HG02884 (cell line): ENCODE measurements around the gene ATAD3C.

ENCODE experiments used
- ATAC-seq: cut with Tn5 transposase; IDR thresholded peaks from one replicate; pipeline ENCODE4 v1.9.1; 2021; ENCODE audit warnings: mild to moderate bottlenecking, moderate library complexity; ENCODE audit not compliant: unreplicated experiment

The ATAD3C gene

GRCh38 chr1:1430114-1430982, 19.1 kb upstream of the ATAD3C start:
- no peak for ATAC-seq

- ATAC-seq: no peak
Measured at GRCh38 chr1:1430992-1431844, 18.3 kb upstream of the ATAD3C start.

DNA sequence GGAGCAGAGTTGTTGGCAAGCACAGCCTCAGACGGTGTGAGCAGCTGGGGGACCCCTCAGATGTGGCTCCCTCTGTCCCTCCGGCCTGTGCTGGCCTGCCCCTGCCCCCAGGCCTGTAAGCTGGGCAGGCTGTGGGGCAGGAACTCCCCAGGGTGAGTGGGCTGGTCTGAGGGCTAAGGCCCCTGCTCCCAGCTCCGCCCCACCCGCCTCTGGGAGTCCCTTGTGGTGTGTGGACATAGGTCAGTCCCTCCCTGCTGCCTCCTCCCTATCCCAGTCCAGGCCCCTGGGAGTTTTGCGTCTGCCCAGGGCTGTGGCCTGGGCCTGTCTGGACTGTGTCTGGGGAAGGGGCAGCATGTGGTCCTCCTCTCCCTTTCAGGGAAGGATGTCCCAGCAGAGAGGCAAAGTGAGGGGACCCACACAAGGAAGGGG, 17.6 kb upstream of the ATAD3C start:
- ATAC-seq: no peak

DNA sequence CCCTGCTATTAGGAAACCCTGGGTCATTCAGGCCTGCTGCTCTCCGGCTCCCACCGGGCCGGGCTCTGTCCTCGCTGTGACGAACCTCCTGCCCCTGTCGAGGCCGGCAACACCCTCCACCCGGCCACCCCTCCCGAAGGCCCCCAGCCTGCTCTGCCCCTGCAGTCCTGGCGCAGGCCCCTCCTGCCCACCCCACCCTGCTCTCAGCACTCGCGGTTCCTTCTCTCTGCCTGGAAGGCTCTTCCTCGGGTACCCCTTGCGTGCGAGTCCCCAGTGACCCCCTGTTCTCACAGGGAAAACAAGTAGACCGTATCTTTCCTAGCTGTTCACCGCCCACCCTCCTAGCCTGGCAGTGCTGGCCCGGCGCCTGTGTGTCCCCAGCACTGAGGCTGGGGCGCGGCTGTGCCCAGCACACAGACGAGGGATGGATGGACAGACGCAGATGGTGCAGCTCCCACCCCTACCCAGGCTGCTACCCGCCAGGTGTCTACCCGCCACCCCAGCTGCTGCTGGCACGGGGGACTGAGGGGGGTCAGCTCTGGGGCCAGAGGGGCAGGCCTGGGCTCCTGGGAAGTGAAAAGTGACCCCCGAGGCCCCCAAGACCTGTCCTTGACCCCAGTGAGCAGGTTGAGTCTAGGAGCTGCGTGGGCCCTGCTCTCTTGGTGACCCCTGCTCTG, 17.1 kb upstream of the ATAD3C start:
- ATAC-seq: no peak

- no peak for ATAC-seq
Measured at GRCh38 chr1:1432951-1433803, 16.3 kb upstream of the ATAD3C start.

- ATAC-seq: no peak
Measured at GRCh38 chr1:1433804-1434130, 15.7 kb upstream of the ATAD3C start.

- no peak for ATAC-seq
Measured at GRCh38 chr1:1434131-1434823, 15.2 kb upstream of the ATAD3C start.

DNA sequence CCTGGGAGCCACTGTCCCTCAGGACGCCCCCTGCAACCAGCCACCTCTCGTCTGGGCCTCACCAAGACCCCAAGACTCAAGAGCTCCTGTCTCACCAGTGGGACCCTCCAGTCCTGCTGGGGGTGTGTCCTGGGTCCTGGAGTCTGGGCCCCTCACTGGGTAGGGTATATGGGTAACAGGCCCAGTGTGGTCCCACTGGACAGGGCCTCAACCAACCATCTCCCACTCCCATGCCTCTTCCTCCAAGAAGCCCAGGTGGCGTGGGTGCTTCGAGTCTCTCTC, 14.7 kb upstream of the ATAD3C start:
- no peak for ATAC-seq

DNA sequence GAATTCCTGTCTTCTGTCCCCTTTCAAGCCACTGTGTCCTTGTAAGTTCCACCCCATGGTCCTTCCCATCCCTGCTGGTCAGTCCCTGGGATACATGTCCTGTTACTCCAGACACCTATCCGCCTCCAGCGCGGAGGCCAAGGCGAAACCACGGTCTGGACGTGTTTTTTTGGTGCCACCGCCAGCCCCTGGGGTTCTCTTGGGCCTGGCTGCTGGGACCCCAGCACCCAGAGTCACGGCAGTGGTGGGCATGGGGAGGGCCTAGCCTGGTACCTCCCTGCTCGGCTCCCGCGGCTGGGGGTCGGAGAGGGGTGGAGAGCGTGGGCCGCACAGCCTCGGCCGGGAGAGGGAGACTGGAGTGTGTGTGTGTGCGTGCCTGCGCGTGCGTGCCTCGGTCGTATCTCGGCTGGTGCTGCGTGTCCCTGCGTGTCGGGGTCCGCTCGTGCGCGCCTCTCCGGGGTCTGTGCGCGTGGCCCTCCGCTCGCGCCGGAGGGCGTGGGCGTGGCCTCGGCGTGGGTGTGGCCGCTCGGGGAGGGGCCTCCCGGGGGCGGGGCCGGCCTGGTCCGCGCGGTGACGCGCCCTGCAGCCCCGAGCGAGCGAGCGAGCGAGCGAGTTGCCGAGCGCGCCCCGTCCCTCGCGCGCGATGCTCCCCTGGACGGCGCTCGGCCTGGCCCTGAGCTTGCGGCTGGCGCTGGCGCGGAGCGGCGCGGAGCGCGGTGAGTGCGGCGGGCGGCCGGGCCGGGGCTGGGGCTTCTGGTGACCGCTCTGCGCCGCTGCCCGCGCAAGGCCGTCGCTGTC, 14.2 kb upstream of the ATAD3C start, which contains the start of gene VWA1:
Gene VWA1 (plus strand): TSS at position 585 of the 798 bp plus-strand sequence. CDS start 59 bp downstream, at position 644.
- no peak for ATAC-seq

- no peak for ATAC-seq
Measured at GRCh38 chr1:1435911-1436629, 13.4 kb upstream of the ATAD3C start.

- no peak for ATAC-seq
Measured at GRCh38 chr1:1436630-1437032, 12.9 kb upstream of the ATAD3C start.

- ATAC-seq: no peak
Measured at GRCh38 chr1:1437033-1437903, 12.2 kb upstream of the ATAD3C start.

DNA sequence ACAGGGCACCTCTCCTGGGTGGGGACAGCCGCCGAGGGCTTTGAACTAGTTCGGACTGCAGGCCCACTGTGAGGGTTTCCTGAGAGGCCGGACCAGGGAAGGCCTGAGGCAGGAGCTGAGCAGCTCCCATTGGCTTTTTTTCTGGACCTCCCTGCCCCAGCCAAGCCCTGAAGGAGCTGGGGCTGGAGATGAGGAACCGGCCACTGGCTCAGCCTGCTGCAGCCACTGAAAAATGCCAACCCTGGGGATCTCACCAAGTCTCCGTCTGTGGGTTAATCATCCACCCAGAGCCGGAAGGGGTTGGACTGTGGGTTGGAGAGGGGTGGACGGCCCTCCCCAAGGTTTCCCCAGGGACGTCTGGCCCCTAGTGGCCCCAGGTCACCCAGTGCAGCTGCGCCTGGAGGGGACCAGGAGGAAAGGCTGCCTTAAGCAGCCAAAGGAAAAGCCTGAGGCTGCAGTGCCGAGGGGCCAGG, 11.5 kb upstream of the ATAD3C start:
- ATAC-seq: no peak

GRCh38 chr1:1438531-1439381, 10.7 kb upstream of the ATAD3C start:
- ATAC-seq: no peak

DNA sequence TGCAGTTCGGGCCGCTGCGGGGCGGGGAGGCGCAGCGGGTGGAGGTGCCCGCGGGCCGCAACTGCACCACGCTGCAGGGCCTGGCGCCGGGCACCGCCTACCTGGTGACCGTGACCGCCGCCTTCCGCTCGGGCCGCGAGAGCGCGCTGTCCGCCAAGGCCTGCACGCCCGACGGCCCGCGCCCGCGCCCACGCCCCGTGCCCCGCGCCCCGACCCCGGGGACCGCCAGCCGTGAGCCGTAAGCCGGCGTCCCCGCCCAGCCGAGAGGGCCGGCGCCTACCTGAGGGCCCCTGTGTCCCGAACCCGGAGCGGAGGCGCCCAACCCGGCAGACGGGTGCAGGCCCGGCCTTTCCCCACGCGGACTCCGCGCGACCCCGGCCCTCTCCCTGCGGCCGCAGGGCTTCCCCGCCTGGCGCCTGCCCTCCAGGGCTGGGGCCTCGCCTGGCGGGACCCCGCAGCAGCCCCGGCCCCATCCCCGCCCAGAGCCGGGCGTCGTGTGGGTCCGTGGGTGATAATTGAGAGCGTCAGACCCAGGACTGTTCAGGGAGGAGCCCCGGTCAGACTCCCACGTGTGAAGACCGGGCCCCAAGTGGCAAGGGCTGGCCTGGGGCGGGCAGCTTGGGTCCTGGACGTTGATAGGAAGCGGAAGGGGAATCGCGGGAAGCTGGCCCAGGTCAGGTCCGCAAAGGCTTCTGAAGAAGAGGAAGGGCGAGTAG, 9.8 kb upstream of the ATAD3C start:
- ATAC-seq: no peak
